Prostate gland (tissue), 2 donors: ENCODE data around the gene TOPBP1.

Source experiments
- POLR2A ChIP-seq: fragments of 450-650 bp; IDR thresholded peaks from one replicate; pipeline ENCODE4 v1.6.1; 2016; ENCODE audit warnings: antibody characterized with exemption, mild to moderate bottlenecking
- POLR2AphosphoS5 ChIP-seq: sonication (generic); formaldehyde crosslinking; IDR thresholded peaks from one replicate; pipeline ENCODE4 v1.6.1; 2017; ENCODE audit warnings: antibody characterized with exemption
- TF ChIP-seq, protein P1 (sequence below), 4 experiments: fragments of 200-600 bp in 2 of 4; fragments of 450-650 bp in 2 of 4; sonication (generic) in 2 of 4; IDR thresholded peaks; 1 replicate in 3 of 4; 2 replicates in 1 of 4; pipeline ENCODE4 v1.5.1; 2016 to 2019; ENCODE audit warnings: antibody characterized with exemption in 4 of 4, mild to moderate bottlenecking in 2 of 4, moderate library complexity in 2 of 4

DNA sequence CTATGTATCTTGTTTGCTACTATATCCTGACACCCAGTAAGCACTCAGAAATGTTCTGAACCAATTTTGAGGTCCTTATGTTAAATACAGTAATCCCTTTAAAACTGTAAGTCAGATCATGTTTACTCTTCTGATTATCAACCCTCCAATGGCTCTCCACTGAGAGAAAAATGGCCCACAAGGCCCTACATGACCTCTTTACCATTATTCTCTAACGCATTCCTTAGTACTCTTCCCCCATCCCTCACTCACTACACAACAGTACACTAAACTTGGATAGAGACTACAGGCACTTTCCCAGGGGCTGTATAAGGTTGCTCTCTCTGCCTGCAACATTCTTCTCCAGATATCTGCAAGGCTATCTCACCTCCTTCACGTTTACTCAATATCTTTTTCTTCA is 1.9 kb downstream of the TOPBP1 start:
- TF ChIP-seq, protein P1, sequence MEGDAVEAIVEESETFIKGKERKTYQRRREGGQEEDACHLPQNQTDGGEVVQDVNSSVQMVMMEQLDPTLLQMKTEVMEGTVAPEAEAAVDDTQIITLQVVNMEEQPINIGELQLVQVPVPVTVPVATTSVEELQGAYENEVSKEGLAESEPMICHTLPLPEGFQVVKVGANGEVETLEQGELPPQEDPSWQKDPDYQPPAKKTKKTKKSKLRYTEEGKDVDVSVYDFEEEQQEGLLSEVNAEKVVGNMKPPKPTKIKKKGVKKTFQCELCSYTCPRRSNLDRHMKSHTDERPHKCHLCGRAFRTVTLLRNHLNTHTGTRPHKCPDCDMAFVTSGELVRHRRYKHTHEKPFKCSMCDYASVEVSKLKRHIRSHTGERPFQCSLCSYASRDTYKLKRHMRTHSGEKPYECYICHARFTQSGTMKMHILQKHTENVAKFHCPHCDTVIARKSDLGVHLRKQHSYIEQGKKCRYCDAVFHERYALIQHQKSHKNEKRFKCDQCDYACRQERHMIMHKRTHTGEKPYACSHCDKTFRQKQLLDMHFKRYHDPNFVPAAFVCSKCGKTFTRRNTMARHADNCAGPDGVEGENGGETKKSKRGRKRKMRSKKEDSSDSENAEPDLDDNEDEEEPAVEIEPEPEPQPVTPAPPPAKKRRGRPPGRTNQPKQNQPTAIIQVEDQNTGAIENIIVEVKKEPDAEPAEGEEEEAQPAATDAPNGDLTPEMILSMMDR (IDR thresholded peaks at IDR 0.05): no peak
- TF ChIP-seq POLR2A (no peak), POLR2AphosphoS5 (no peak)
